ENCODE data around the gene PAX7. TPM values are rescaled to one million over a fixed set of nuclear protein-coding genes. Genes with fewer than 3 reads are reported as not detected.

PAX7 gene
- total RNA-seq, 1 donor: not detected

GRCh38 chr1:18599704-18600103 is 30.9 kb upstream of the PAX7 start:
- Histone ChIP-seq H3K27me3 (ENCODE audit: insufficient read depth, low read length) (no peaks in the 10 kb centered on the region), H3K36me3 (ENCODE audit: insufficient read depth, low read length) (no peaks in the 10 kb centered on the region), H4K20me1 (ENCODE audit: insufficient read depth, low read length) (no peaks in the 10 kb centered on the region), H3K4me2 (ENCODE audit: insufficient read depth, low read length) (no peak overlapping the region), H3K27ac (ENCODE audit: low read depth, low read length) (no peak overlapping the region), H3K4me1 (ENCODE audit: insufficient read depth, low read length) (no peaks in the 10 kb centered on the region), H2AFZ (ENCODE audit: low read length) (no peak overlapping the region), H3K79me2 (ENCODE audit: insufficient read depth, low read length) (no peaks in the 10 kb centered on the region), H3K9me3 (ENCODE audit: low read depth, low read length) (no peaks in the 10 kb centered on the region), H3K4me3 (ENCODE audit: insufficient read depth, low read length) (no peak overlapping the region)
- peak; percentile 4 for TF ChIP-seq CTCF (IDR thresholded peaks at IDR 0.05; ENCODE audit: extremely low read depth, low read depth, low read length)
- DNase-seq (ENCODE audit: insufficient read length, low spot score, missing footprints): no peak

DNA sequence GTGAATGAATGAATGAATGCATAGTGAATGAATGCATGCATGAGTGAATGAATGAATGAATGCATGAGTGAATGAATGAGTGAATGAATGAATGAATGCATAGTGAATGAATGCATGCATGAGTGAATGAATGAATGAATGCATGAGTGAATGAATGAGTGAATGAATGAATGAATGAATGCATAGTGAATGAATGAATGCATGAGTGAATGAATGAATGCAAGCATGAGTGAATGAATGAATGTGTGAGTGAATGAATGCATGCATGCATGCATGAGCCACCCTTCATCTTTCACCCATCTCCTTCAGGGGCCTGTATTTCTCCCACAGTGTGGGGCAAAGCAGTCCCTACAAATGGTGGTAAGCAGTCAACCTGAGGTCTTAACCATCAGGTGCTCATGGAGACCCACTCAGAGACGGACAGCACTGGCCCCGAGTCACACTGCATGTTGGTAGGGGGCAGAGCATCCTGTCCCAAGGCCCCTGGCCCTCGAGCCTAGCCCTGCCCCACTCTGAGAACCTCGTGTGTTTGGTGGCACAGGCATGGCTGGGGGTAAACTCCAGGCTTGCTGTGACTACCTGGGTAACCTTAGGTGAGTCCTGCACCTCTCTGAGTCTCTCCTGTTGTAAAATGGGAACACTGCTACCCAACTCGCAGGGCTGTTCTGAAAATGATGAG is 28.0 kb upstream of the PAX7 start:
- H3K79me2 ChIP-seq (ENCODE audit: insufficient read depth, low read length): no peaks in the 10 kb centered on the region
- H3K4me3 ChIP-seq (ENCODE audit: insufficient read depth, low read length): no peak overlapping the region
- H3K36me3 ChIP-seq (ENCODE audit: insufficient read depth, low read length): no peaks in the 10 kb centered on the region
- no peak overlapping the region for H2AFZ ChIP-seq (ENCODE audit: low read length)
- TF ChIP-seq CTCF (IDR thresholded peaks at IDR 0.05; ENCODE audit: extremely low read depth, low read depth, low read length): no peak
- H3K27ac ChIP-seq (ENCODE audit: low read depth, low read length): no peak overlapping the region
- H3K4me1 ChIP-seq (ENCODE audit: insufficient read depth, low read length): no peaks in the 10 kb centered on the region
- no peak for DNase-seq (ENCODE audit: insufficient read length, low spot score, missing footprints)
- no peaks in the 10 kb centered on the region for H3K27me3 ChIP-seq (ENCODE audit: insufficient read depth, low read length)
- no peaks in the 10 kb centered on the region for H3K9me3 ChIP-seq (ENCODE audit: low read depth, low read length)
- no peaks in the 10 kb centered on the region for H4K20me1 ChIP-seq (ENCODE audit: insufficient read depth, low read length)
- no peak overlapping the region for H3K4me2 ChIP-seq (ENCODE audit: insufficient read depth, low read length)

- Histone ChIP-seq H4K20me1 (ENCODE audit: insufficient read depth, low read length) (no peaks in the 10 kb centered on the region), H3K27ac (ENCODE audit: low read depth, low read length) (no peak overlapping the region), H3K27me3 (ENCODE audit: insufficient read depth, low read length) (no peaks in the 10 kb centered on the region), H3K4me2 (ENCODE audit: insufficient read depth, low read length) (no peak overlapping the region), H3K9me3 (ENCODE audit: low read depth, low read length) (no peaks in the 10 kb centered on the region), H3K4me1 (ENCODE audit: insufficient read depth, low read length) (no peaks in the 10 kb centered on the region), H3K4me3 (ENCODE audit: insufficient read depth, low read length) (no peak overlapping the region), H3K36me3 (ENCODE audit: insufficient read depth, low read length) (no peaks in the 10 kb centered on the region), H2AFZ (ENCODE audit: low read length) (no peak overlapping the region), H3K79me2 (ENCODE audit: insufficient read depth, low read length) (no peaks in the 10 kb centered on the region)
- TF ChIP-seq CTCF (IDR thresholded peaks at IDR 0.05; ENCODE audit: extremely low read depth, low read depth, low read length): no peak
- no peak for DNase-seq (ENCODE audit: insufficient read length, low spot score, missing footprints)
These were observed 27.3 kb upstream of the PAX7 start for GRCh38 chr1:18603212-18603852.

GRCh38 chr1:18606443-18607288 is 24.0 kb upstream of the PAX7 start:
- Histone ChIP-seq H3K36me3 (ENCODE audit: insufficient read depth, low read length) (no peaks in the 10 kb centered on the region), H3K9me3 (ENCODE audit: low read depth, low read length) (no peaks in the 10 kb centered on the region), H3K27ac (ENCODE audit: low read depth, low read length) (no peak overlapping the region), H2AFZ (ENCODE audit: low read length) (no peak overlapping the region), H3K79me2 (ENCODE audit: insufficient read depth, low read length) (no peaks in the 10 kb centered on the region), H4K20me1 (ENCODE audit: insufficient read depth, low read length) (no peaks in the 10 kb centered on the region), H3K4me3 (ENCODE audit: insufficient read depth, low read length) (no peak overlapping the region), H3K4me1 (ENCODE audit: insufficient read depth, low read length) (no peaks in the 10 kb centered on the region), H3K27me3 (ENCODE audit: insufficient read depth, low read length) (peaks cover 6% of the 10 kb centered on the region), H3K4me2 (ENCODE audit: insufficient read depth, low read length) (no peak overlapping the region)
- no peak for DNase-seq (ENCODE audit: insufficient read length, low spot score, missing footprints)
- TF ChIP-seq CTCF (IDR thresholded peaks at IDR 0.05; ENCODE audit: extremely low read depth, low read depth, low read length): no peak
